Panc1 (cell line): ENCODE data around the gene WNK4. TPM values are rescaled to one million over a fixed set of nuclear protein-coding genes. Genes with fewer than 3 reads are reported as not detected.

Source experiments
- ATAC-seq: fragments of 200-7000 bp; cut with Tn5 transposase; 2 replicates; pipeline ENCODE4 v1.9.1; 2020; ENCODE audit warnings: mild to moderate bottlenecking, moderate library complexity
- BruUV-seq: library from RNA; stranded (reverse); fragments of 400-500 nt; replicated peaks from 2 replicates; lab custom pipeline; 2021; lab: Mats Ljungman, UMichigan
- CTCF ChIA-PET: fragments of 300-600 bp; sonication (Branson Sonifier 250); formaldehyde crosslinking; loops from one replicate; lab custom pipeline; 2022; ENCODE audit warnings: antibody characterized with exemption; lab: Charles Lee
- POLR2A ChIA-PET: fragments of 300-600 bp; sonication (Branson Sonifier 250); formaldehyde crosslinking; loops from one replicate; lab custom pipeline; 2022; ENCODE audit warnings: antibody characterized with exemption; lab: Charles Lee
- DNase-seq: peaks from one replicate; pipeline ENCODE4 v3.0.0-alpha.2; 2010; ENCODE audit warnings: low read depth, low spot score
- H3K27ac ChIP-seq: 2 replicates; pipeline ENCODE4 v1.5.1; 2011; ENCODE audit warnings: mild to moderate bottlenecking, low read length, inconsistent platforms
- H3K27me3 ChIP-seq: fragments of 200-500 bp; sonication (Bioruptor generic); 2 replicates; pipeline ENCODE4 v1.6.0; 2014; ENCODE audit warnings: low read length, inconsistent platforms; ENCODE audit not compliant: control insufficient read depth, insufficient read depth
- H3K36me3 ChIP-seq: fragments of 200-500 bp; sonication (Bioruptor generic); 2 replicates; pipeline ENCODE4 v1.5.1; 2014; ENCODE audit warnings: inconsistent platforms, mild to moderate bottlenecking, low read length, moderate library complexity; ENCODE audit not compliant: control insufficient read depth, insufficient read depth
- H3K4me1 ChIP-seq: 2 replicates; pipeline ENCODE4 v1.5.1; 2011; ENCODE audit warnings: inconsistent platforms, mild to moderate bottlenecking, low read length, moderate library complexity; ENCODE audit not compliant: control insufficient read depth, insufficient read depth
- H3K4me3 ChIP-seq, 2 experiments: 2 replicates each; pipeline ENCODE4 v1.5.1; 2011 to 2012; ENCODE audit warnings: low read depth in 2 of 2, low read length in 2 of 2, mild to moderate bottlenecking in 2 of 2, inconsistent platforms in 1 of 2, moderate library complexity in 1 of 2
- H3K9me3 ChIP-seq: fragments of 200-500 bp; sonication (Bioruptor generic); 2 replicates; pipeline ENCODE4 v1.5.1; 2014; ENCODE audit warnings: low read depth, mild to moderate bottlenecking, inconsistent platforms, low read length, moderate library complexity; ENCODE audit not compliant: control insufficient read depth, insufficient read depth
- POLR2AphosphoS5 ChIP-seq: IDR thresholded peaks from 2 replicates; pipeline ENCODE4 v1.6.1; 2012; ENCODE audit warnings: mild to moderate bottlenecking, low read depth, low read length, moderate library complexity
- SIN3A ChIP-seq: IDR thresholded peaks from 2 replicates; pipeline ENCODE4 v1.6.1; 2012; ENCODE audit warnings: low read depth, mild to moderate bottlenecking, low read length, moderate library complexity, borderline replicate concordance; ENCODE audit not compliant: insufficient read depth
- TCF7L2 ChIP-seq: IDR thresholded peaks from 2 replicates; pipeline ENCODE4 v1.6.1; 2011; ENCODE audit warnings: mild to moderate bottlenecking, low read depth, low read length, inconsistent platforms
- in situ Hi-C: cut with HindIII; loops from 2 replicates; pipeline ENCODE4 v1.10.0; 2016; ENCODE audit warnings: low sequenced_read_pairs, low pct_unique_long_range_greater_than_20kb
- intact Hi-C: fragments of 100-400 bp; cut with micrococcal nuclease; formaldehyde crosslinking; loops from one replicate; pipeline ENCODE4 v1.10.0; 2022; ENCODE audit not compliant: unreplicated experiment
- total RNA-seq: library from RNA; stranded (reverse); gene quantifications from one replicate; pipeline ENCODE4 v1.2.1, GENCODE V29; 2021; ENCODE audit not compliant: unreplicated experiment
- TF ChIP-seq, protein P1 (sequence below), 2 experiments: IDR thresholded peaks; 2 replicates each; pipeline ENCODE4 v1.6.1; 2011 to 2012; ENCODE audit warnings: low read depth in 2 of 2, control low read depth in 1 of 2, low read length in 1 of 2, mild to moderate bottlenecking in 1 of 2, moderate library complexity in 1 of 2; ENCODE audit not compliant: insufficient read depth in 1 of 2
- TF ChIP-seq, protein P2 (sequence below): fragments of 450-650 bp; IDR thresholded peaks from 2 replicates; pipeline ENCODE4 v1.5.1; 2017; ENCODE audit warnings: mild to moderate bottlenecking

The WNK4 gene
- total RNA-seq, 1 experiment from 2014 or later, result 3.5 TPM

DNA sequence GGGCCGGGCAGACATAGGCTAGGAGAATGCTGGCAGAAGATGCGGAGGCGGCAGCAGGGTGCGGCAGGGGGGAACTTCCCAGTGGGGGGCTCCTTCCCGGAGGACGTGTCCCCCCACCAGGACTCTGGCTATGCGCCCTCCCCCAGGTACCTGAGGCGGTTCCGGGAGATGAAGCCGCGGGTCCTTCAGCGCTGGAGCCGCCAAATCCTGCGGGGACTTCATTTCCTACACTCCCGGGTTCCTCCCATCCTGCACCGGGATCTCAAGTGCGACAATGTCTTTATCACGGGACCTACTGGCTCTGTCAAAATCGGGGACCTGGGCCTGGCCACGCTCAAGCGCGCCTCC, 3.4 kb downstream of the WNK4 start:
- no peaks in the 10 kb centered on the region for H3K9me3 ChIP-seq
- ATAC-seq (no peak), DNase-seq (no peak)
- intact Hi-C loops, result no loop called here
- peaks cover 19% of the 10 kb centered on the region for H3K4me1 ChIP-seq
- H3K4me3 ChIP-seq, result no peak overlapping the region
- H3K27me3 ChIP-seq, result no peaks in the 10 kb centered on the region
- H3K36me3 ChIP-seq, result no peaks in the 10 kb centered on the region
- no TSS peak for BruUV-seq
- TF ChIP-seq POLR2AphosphoS5 (no peak), SIN3A (no peak), TCF7L2 (no peak)
- TF ChIP-seq, protein P1, sequence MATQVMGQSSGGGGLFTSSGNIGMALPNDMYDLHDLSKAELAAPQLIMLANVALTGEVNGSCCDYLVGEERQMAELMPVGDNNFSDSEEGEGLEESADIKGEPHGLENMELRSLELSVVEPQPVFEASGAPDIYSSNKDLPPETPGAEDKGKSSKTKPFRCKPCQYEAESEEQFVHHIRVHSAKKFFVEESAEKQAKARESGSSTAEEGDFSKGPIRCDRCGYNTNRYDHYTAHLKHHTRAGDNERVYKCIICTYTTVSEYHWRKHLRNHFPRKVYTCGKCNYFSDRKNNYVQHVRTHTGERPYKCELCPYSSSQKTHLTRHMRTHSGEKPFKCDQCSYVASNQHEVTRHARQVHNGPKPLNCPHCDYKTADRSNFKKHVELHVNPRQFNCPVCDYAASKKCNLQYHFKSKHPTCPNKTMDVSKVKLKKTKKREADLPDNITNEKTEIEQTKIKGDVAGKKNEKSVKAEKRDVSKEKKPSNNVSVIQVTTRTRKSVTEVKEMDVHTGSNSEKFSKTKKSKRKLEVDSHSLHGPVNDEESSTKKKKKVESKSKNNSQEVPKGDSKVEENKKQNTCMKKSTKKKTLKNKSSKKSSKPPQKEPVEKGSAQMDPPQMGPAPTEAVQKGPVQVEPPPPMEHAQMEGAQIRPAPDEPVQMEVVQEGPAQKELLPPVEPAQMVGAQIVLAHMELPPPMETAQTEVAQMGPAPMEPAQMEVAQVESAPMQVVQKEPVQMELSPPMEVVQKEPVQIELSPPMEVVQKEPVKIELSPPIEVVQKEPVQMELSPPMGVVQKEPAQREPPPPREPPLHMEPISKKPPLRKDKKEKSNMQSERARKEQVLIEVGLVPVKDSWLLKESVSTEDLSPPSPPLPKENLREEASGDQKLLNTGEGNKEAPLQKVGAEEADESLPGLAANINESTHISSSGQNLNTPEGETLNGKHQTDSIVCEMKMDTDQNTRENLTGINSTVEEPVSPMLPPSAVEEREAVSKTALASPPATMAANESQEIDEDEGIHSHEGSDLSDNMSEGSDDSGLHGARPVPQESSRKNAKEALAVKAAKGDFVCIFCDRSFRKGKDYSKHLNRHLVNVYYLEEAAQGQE (IDR thresholded peaks at IDR 0.05; ENCODE audit: insufficient read depth in 1 of 2, low read depth in 2 of 2, low read length in 1 of 2), result no peak
- TF ChIP-seq, protein P2, sequence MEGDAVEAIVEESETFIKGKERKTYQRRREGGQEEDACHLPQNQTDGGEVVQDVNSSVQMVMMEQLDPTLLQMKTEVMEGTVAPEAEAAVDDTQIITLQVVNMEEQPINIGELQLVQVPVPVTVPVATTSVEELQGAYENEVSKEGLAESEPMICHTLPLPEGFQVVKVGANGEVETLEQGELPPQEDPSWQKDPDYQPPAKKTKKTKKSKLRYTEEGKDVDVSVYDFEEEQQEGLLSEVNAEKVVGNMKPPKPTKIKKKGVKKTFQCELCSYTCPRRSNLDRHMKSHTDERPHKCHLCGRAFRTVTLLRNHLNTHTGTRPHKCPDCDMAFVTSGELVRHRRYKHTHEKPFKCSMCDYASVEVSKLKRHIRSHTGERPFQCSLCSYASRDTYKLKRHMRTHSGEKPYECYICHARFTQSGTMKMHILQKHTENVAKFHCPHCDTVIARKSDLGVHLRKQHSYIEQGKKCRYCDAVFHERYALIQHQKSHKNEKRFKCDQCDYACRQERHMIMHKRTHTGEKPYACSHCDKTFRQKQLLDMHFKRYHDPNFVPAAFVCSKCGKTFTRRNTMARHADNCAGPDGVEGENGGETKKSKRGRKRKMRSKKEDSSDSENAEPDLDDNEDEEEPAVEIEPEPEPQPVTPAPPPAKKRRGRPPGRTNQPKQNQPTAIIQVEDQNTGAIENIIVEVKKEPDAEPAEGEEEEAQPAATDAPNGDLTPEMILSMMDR, result no peak
- no peak overlapping the region for H3K27ac ChIP-seq
- ChIA-PET CTCF (no interaction called here), POLR2A (no interaction called here)
- in situ Hi-C loops, result no loop called here

DNA sequence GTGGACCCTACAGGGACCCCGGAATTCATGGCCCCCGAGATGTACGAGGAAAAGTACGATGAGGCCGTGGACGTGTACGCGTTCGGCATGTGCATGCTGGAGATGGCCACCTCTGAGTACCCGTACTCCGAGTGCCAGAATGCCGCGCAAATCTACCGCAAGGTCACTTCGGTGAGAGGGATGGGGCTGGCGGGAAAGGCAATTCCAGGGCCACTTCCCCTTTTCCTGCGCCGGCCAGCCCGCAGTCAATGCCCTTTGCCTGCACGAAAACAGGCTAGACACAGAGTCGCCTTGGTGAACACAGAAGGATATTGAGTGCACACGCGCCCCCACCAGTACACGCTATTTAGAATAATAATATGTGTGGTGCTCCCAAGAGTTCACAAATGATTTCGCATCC, 4.0 kb downstream of the WNK4 start:
- in situ Hi-C loops, result no loop called here
- no TSS peak for BruUV-seq
- Histone ChIP-seq H3K27ac (no peak overlapping the region), H3K4me1 (peaks cover 19% of the 10 kb centered on the region), H3K36me3 (no peaks in the 10 kb centered on the region), H3K27me3 (no peaks in the 10 kb centered on the region), H3K4me3 (no peak overlapping the region), H3K9me3 (no peaks in the 10 kb centered on the region)
- no peak for ATAC-seq
- POLR2A ChIA-PET, result no interaction called here
- CTCF ChIA-PET, result no interaction called here
- intact Hi-C loops, result no loop called here
- no peak for TF ChIP-seq SIN3A
- TF ChIP-seq, protein P1 (IDR thresholded peaks at IDR 0.05; ENCODE audit: insufficient read depth in 1 of 2, low read depth in 2 of 2, low read length in 1 of 2), result no peak
- no peak for TF ChIP-seq TCF7L2
- TF ChIP-seq POLR2AphosphoS5, result no peak
- TF ChIP-seq, protein P2, result no peak
- no peak for DNase-seq
